ENCODE results near the gene RAD51B. TPM values are rescaled to one million over a fixed set of nuclear protein-coding genes. Genes with fewer than 3 reads are reported as not detected.
A peak's percentile ranks its signal among the peaks of the same experiment; 100 is the strongest.

RAD51B gene
- total RNA-seq, 1 experiment from 2014 or later = 29.9 TPM

DNA sequence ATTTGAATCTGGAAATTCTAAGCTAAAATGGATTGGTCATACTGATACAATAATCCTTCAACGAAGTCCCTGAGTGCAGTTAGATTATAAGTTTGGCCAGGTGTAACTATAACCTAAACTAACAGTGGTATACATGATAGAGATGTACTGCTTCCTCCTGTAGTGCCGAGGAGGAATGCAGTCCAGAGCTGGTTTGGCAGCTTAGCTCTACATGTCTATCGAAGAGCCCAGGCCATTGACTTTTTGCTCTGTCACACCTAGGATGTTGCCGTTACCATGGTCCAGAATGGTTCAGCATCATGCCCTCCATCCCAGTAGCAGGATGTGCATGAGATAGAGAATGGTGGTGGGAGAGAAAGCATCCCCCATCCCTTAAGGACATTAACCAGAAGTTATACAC, 655.2 kb downstream of the RAD51B start:
- H3F3A ChIP-seq (ENCODE audit: insufficient read depth, low read depth) = peaks cover 56% of the 10 kb centered on the region
- H2AFZ ChIP-seq = no peak overlapping the region
- H3K79me2 ChIP-seq (ENCODE audit: low read depth) = no peaks in the 10 kb centered on the region
- TF ChIP-seq CTCF (conservative IDR thresholded peaks at IDR 0.05) (no peak), EZH2 (IDR thresholded peaks at IDR 0.05; ENCODE audit: low read depth) (no peak)
- ChIA-PET CTCF (interaction anchor here (0.6 to 0.8 kb wide), 2 partner anchors 314 to 342 kb away, joined by 3 to 10 read pairs; no protein-coding TSS in a partner anchor), POLR2A (ENCODE audit: unreplicated experiment) (interaction anchor here (0.6 to 0.7 kb wide), 2 partner anchors 17 to 72 kb away, joined by 3 read pairs; no protein-coding TSS in a partner anchor)
- H3K9me2 ChIP-seq (ENCODE audit: insufficient read depth) = no peaks in the 10 kb centered on the region
- intact Hi-C loops (cut with micrococcal nuclease; ENCODE audit: unreplicated experiment) = no loop called here
- H3K4me1 ChIP-seq (replicated peaks; ENCODE audit: insufficient read depth) = peaks cover 84% of the 10 kb centered on the region
- no TSS peak for BruUV-seq (replicated peaks)
- peak overlapping the region; percentile 48 for H3K4me2 ChIP-seq
- no peaks in the 10 kb centered on the region for H3K9me3 ChIP-seq (ENCODE audit: insufficient read depth, low read depth)
- H3K36me3 ChIP-seq (ENCODE audit: low read depth) = no peaks in the 10 kb centered on the region
- H3K4me3 ChIP-seq = no peak overlapping the region
- DNase-seq = peak; percentile 61 to 88
- peak overlapping the region; percentile 95 for H3K27ac ChIP-seq
- no peaks in the 10 kb centered on the region for H3K27me3 ChIP-seq (ENCODE audit: insufficient read depth, low read depth)
- no peaks in the 10 kb centered on the region for H4K20me1 ChIP-seq (ENCODE audit: insufficient read depth)

- DNase-seq = no peak
- CTCF ChIA-PET = interaction anchor here (0.7 kb wide), 2 partner anchors 52 to 90 kb away, joined by 3 read pairs; no protein-coding TSS in a partner anchor
- Histone ChIP-seq H3K27me3 (ENCODE audit: insufficient read depth, low read depth) (no peaks in the 10 kb centered on the region), H3K4me2 (peak overlapping the region; percentile 48), H3K79me2 (ENCODE audit: low read depth) (no peaks in the 10 kb centered on the region), H2AFZ (no peak overlapping the region), H3K4me3 (no peak overlapping the region), H3F3A (ENCODE audit: insufficient read depth, low read depth) (peaks cover 55% of the 10 kb centered on the region), H3K9me3 (ENCODE audit: insufficient read depth, low read depth) (no peaks in the 10 kb centered on the region), H3K4me1 (replicated peaks; ENCODE audit: insufficient read depth) (peaks cover 84% of the 10 kb centered on the region), H4K20me1 (ENCODE audit: insufficient read depth) (no peaks in the 10 kb centered on the region), H3K27ac (peak overlapping the region; percentile 95), H3K9me2 (ENCODE audit: insufficient read depth) (no peaks in the 10 kb centered on the region), H3K36me3 (ENCODE audit: low read depth) (no peaks in the 10 kb centered on the region)
- BruUV-seq (replicated peaks) = TSS peak; percentile 28
- POLR2A ChIA-PET (ENCODE audit: unreplicated experiment) = interaction anchor here (0.6 kb wide), 1 partner anchor 72 kb away, joined by 3 read pairs; no protein-coding TSS in a partner anchor
- intact Hi-C loops (cut with micrococcal nuclease; ENCODE audit: unreplicated experiment) = no loop called here
- TF ChIP-seq CTCF (conservative IDR thresholded peaks at IDR 0.05) (no peak), EZH2 (IDR thresholded peaks at IDR 0.05; ENCODE audit: low read depth) (no peak)
Observed at GRCh38 chr14:68475802-68476201, 656.2 kb downstream of the RAD51B start.

GRCh38 chr14:68476212-68477109, 656.9 kb downstream of the RAD51B start:
- DNase-seq = peak in 1 of 2 experiments; percentile 92
- H3K4me2 ChIP-seq = peak overlapping the region; percentile 48

More at GRCh38 chr14:68476212-68477109, 656.9 kb downstream of the RAD51B start:
- Histone ChIP-seq H3K4me3 (no peak overlapping the region), H3F3A (ENCODE audit: insufficient read depth, low read depth) (peaks cover 55% of the 10 kb centered on the region), H3K9me3 (ENCODE audit: insufficient read depth, low read depth) (no peaks in the 10 kb centered on the region), H3K27me3 (ENCODE audit: insufficient read depth, low read depth) (no peaks in the 10 kb centered on the region), H4K20me1 (ENCODE audit: insufficient read depth) (no peaks in the 10 kb centered on the region), H3K27ac (peak overlapping the region; percentile 95), H3K79me2 (ENCODE audit: low read depth) (no peaks in the 10 kb centered on the region), H3K36me3 (ENCODE audit: low read depth) (no peaks in the 10 kb centered on the region), H3K9me2 (ENCODE audit: insufficient read depth) (no peaks in the 10 kb centered on the region), H3K4me1 (replicated peaks; ENCODE audit: insufficient read depth) (peaks cover 83% of the 10 kb centered on the region), H2AFZ (no peak overlapping the region)
- intact Hi-C loops (cut with micrococcal nuclease; ENCODE audit: unreplicated experiment) = no loop called here
- BruUV-seq (replicated peaks) = TSS peak; percentile 60
- no peak for TF ChIP-seq EZH2 (IDR thresholded peaks at IDR 0.05; ENCODE audit: low read depth)
- no peak for TF ChIP-seq CTCF (conservative IDR thresholded peaks at IDR 0.05)
- ChIA-PET POLR2A (ENCODE audit: unreplicated experiment) (interaction anchor here (0.6 to 0.7 kb wide), 2 partner anchors 134 to 309 kb away, joined by 3 to 5 read pairs; no protein-coding TSS in a partner anchor), CTCF (interaction anchor here (0.7 kb wide), 2 partner anchors 51 to 89 kb away, joined by 3 read pairs; no protein-coding TSS in a partner anchor)
